ENCODE data around the gene NBEAL2. TPM values are rescaled to one million over a fixed set of nuclear protein-coding genes. Genes with fewer than 3 reads are reported as not detected.

NBEAL2 gene
- total RNA-seq, 2 donors from 2014 or later, result 26.0 to 33.1 TPM

DNA sequence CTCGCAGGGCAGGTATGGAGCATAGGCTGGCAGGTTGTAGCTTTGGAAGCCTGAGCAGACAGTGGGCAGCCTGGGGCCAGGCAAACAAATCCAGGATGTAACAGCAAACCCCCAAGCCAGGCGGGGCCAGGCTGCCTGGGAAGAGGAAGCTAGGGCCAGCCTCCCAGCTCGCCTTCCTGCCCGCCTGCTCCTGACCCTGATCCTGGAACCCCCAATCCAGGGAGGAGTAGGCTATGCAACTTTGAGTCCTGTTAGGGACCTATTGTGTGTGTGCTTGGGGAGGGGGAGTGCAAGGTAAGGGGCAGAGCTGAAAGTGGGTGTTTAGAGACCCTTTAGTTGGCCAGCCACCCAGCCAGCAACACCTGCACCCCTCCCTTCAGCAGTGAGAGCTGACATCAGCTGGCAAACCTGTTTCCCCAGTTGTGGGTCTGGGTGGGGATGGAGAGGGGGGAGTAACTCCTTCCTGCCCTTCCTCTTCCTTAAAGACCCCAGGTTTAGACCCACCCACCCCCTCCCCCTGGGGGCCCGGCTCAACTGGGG lies 2.5 kb downstream of the NBEAL2 start:
- DNase-seq (ENCODE audit: low spot score), result peak; percentile 80
- intact Hi-C loops (cut with DNase I), result no loop called here

DNA sequence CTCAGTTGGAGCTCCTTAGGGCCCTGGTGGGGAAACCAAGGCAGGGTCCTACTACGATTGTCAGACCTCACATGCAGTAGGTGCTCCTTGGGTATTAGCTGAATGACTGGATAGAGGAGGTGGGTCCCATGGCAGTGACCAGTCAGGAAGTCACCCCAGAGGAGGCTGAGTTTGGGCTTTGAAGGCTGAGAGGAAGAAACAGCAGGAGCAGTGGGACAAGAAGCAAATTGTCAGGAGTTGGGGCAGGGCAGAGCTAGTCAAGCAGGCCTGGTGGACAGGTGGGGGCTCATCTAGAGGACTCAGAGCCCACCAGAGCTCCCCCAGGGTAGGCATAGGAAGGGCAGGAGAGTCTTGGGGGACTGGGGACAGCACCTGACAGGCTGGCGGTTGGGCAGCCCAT lies 3.1 kb downstream of the NBEAL2 start:
- intact Hi-C loops (cut with DNase I), result no loop called here
- no peak for DNase-seq (ENCODE audit: low spot score)

DNA sequence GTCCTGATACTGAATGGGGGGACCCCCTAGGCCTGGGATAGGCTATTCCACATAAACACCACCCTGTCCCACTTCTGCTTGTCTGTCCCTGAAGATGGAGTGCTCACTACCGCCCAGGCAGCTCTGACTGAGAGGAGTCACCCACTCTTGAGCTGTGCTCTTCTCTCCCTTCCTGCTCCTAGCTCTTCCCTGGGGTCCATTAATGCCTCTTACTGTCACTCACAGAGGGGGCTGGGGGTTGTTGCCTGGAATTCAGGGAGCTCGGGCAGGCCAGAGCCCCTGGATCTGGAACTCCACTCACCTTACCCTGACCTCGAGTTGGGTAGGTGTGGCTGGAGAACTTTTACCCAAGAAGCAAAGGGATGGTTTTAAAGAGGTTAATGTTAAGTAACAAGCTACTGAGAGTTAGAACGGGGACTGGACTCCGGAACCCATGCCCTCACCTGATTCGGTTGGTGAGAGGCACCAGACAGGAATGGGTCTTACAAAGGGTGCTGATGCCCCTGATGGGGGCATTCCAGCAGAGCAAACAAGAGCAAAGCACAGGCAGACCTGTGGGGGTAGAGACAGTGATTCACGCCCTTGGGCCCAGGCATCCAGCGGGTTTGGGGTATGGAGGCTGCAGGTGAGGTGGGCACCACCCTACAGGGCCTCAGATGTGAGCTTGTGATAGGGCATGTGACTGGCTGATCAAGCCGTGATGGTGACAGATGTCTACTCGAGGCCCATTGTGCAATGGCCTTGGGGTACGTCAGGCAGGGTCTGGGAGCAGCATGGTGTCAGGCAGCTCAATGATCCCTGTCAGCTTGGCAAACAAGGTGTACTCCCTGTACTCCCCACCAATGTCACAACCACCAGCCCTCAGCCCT lies 5.4 kb downstream of the NBEAL2 start:
- peak; percentile 69 for DNase-seq (ENCODE audit: low spot score)
- intact Hi-C loops (cut with DNase I), result no loop called here

DNA sequence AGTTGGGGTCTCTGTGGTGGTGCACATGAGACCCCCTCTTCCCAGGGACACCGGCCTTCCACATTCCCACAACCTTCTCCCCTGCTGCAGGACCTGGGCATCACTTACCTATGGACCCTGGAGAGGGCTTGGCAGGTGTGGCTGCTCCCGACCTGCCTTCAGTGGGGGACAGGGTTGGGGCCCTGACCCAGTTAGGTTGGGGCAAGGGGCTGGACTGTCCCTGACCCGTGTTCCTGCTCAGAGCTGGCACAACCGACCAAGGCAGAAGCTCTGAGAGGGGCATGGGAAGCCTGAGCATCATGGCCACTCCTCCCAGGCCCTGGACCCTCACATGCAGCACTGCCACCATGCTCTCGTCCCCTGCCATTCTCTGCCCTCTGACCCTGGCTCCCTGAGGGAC lies 6.1 kb downstream of the NBEAL2 start:
- intact Hi-C loops (cut with DNase I), result no loop called here
- peak; percentile 77 for DNase-seq (ENCODE audit: low spot score)

DNA sequence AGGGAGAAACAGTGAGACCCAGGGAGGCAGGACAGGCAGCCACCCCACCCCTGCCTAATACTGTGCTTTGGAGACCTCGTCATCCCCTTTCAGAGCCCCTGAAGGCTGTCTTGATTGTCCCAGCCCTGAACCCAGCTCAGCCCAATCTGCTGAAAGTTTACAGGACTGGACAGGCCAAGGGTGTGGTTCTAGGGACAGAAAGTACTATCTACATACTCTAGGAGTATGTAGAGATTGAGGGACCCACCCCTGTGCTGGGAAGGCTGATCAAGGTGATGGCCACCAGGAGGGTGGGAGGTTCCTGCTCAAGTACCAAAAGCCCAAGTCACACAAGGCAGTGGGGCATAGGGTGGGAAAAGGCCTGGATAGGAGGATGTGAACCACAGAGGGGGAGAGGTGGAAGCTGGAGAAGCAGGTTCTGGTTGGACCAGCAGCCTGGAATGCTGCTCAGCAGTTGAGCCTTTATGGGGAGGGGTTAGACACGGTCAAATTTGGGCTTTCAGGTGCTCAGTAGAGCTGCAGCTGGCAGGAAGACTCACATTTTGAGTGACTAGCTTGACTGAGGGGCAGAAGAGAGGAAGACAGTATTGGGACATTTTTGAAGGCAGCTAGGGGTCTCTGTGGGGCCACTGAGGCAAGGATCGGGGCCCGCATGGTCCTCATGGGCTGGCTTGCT lies 6.7 kb downstream of the NBEAL2 start:
- intact Hi-C loops (cut with DNase I), result no loop called here

DNA sequence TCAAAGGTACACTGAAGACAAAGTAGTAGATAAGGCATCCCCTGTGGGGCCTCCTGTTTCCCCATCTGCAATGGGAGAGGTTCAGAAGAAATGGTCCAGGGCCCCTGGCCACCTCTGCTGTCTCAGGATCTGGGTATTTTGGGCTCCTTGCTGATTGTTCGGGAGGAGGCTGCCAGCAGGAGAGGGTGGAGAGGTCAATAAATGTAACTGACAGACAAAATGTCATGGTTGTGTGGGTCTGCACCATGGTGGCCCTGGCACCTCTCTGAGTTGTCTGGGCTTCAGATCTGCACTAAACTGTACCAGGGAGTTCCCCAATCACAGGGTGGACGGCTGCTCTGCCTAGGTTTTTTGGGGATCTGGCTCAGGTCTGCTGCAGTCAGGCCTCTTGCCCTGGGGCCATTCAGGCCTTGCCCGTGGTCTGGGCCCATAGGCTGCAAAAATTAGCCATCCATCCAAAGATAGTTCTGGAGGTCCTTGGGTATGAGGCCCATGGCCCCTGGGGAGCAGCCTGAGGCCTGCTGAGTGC lies 7.4 kb downstream of the NBEAL2 start:
- DNase-seq (ENCODE audit: low spot score), result no peak
- intact Hi-C loops (cut with DNase I), result no loop called here

More for the DNA sequence above, 6.7 kb downstream of the NBEAL2 start:
- peak; percentile 30 for DNase-seq (ENCODE audit: low spot score)

DNA sequence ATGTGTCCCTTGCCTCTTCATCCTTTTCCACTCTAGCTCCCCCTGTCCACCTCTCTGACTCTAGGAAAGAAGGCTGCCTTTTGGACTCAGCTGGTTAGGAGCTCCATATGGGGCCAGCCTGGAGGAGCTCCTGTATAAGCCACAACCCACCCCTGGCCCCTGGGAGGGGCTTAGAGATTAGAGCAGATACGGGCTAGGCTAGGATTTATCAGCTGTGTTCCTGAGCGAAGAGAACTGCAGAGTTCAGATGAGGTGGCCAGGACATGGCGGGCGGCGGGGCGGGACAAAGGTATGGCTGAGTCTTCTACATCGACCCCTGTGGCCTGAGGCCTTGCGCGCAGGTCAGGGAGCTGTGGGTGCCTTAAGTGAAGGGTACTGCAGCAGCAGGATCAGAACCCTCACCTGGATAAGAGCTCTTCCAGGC lies 7.9 kb downstream of the NBEAL2 start:
- intact Hi-C loops (cut with DNase I), result no loop called here
- no peak for DNase-seq (ENCODE audit: low spot score)

DNA sequence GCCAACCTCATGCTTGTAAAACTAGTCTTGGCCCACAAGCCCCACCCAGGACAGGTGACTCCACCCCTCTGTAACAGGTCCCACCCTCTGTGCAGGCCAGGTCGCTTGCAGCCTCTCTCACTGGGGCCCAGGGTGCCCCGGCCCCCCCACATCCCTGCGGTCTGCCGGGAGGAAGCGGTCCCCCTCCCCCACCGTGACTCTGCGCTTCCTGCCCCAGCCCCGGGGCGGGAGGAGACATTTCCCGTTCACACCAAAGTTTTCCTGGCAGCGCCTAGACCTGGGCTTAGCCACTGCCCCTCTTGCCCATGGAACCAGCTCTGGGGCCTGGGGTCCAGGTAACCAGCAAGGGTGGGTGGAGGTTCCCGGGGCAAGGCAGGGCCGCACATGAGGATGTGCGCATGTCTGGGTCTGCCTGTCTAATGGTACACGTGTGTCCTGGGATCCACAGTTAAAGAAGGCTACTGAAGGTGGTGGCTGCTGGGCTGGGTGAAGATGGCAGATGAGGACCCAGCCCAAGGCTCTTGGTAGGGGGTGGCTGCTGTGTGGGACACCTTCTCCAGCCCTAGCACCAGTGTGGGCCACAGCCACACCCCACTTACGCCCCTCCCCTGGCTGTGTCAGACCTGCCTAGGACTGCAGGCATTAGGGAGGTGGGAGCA lies 8.4 kb downstream of the NBEAL2 start:
- peak; percentile 93 for DNase-seq (ENCODE audit: low spot score)
- intact Hi-C loops (cut with DNase I), result no loop called here

DNA sequence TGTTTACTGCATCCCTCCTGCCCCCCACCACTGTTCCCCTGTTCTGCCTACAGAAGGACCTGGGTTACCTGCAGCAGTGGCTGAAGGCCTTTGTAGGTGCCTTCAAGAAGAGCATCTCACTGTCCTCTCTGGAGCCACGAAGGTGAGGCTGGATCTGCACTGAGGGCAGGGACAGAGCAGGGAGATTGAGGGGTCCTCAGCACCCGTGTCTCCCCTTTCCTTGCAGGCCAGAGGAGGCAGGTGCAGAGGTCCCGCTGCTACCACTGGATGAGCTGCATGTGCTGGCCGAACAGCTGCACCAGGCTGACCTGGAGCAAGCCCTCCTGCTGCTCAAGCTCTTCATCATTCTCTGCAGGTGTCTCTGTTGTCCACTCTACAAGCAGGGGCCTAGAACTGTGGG lies 9.2 kb downstream of the NBEAL2 start:
- DNase-seq (ENCODE audit: low spot score), result no peak
- intact Hi-C loops (cut with DNase I), result no loop called here

DNA sequence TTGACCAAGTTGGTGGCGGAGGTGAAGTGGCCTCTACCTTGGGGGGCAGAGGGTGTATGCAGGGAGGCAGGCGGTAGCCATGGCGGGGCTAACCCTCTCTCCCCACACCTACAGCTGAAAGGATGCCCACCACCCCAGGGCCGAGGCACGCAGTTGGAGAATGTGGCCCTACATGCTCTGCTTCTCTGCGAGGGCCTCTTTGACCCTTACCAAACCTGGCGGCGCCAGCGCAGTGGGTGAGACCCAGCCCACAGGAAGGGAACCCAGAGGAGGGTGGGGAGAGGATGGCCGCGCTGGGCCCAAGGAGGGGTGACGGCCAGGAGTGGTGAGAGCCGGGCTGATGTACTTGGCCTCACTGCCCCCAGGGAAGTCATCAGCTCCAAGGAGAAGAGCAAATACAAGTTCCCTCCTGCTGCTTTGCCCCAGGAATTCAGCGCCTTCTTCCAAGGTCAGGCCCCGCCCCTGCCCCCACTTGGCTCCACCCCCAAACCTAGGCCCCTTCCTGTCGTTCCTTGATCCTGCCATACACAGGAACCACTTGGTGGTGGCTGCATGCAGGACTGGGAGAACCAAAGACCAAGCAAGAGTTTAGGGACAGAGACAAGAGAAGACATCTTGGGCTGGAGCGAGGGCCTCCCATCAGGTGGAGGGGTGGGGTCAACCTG lies 9.8 kb downstream of the NBEAL2 start:
- intact Hi-C loops (cut with DNase I), result no loop called here
- DNase-seq (ENCODE audit: low spot score), result no peak

DNA sequence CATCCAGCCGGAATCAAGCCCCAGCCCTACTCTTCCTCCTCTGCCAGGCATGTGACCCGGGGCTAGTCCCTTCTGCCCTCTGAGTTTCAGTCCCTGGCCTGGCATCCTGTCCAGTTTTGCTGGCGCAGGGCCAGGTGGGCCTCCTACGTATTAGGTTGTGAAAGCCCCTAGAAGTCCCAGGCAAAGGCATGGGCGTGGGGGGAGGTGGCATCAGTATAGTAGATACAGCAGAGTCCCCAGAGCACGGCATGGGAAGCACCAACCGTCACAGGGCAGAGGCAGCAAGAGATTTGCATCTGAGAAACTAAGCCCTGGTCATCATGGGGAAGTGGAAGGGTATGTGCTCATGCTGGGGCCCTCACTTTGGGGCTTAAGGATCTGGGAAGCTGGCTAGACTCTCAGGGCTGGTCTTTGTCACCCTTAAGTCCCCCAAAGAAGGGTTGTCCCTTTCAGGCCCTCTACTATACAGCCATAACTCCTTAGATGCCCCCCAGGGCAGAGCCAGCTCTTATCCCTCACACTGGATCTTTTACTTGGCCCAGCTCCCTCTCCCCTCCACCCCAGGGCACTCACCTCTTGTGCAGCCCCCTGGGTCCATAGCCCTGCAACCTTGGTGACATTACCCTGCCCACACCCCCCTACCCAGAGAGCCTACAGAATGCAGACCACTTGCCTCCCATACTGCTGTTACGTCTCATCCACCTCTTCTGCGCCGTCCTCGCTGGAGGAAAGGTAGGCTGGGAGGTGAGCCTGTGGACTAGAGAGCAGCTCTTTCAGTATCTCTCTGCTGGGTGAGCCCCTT lies 11.3 kb downstream of the NBEAL2 start:
- DNase-seq (ENCODE audit: low spot score), result no peak
- intact Hi-C loops (cut with DNase I), result loop anchor here in 1 of 2 donors (10.0 kb wide), 1 partner anchor 276 kb away; the partner anchor contains the start of gene PRSS50

DNA sequence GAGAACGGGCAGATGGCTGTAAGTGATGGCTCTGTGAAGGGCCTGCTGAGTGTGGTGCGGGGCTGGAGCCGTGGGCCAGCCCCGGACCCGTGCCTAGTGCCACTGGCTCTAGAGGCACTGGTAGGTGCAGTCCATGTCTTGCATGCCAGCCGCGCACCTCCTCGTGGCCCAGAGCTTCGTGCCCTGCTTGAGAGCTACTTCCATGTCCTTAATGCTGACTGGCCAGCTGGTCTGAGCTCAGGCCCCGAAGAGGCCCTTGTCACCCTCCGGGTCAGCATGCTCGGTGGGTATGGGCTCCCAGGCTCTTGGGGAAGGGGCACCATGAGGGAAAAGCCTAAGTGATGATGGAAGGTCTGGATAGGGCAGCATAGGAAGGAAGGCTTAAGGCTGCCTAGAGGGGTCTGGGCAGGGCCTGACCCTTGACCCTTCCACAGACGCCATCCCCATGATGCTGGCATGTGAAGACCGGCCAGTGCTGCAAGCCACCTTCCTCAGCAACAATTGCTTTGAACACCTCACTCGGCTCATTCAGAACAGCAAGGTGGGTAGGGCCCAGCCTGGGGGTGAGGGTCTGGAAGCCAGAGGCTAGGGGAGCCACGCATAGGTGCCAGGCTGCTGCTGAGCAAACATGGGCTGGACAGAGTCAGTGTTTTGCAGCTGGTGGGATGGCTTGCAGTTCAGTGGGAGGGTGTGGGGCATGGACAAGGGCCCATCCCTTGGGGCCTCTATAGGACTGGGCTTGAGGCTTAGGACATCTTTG lies 12.1 kb downstream of the NBEAL2 start:
- intact Hi-C loops (cut with DNase I), result loop anchor here in 1 of 2 donors (10.0 kb wide), 1 partner anchor 277 kb away; the partner anchor contains the start of gene PRSS50
- no peak for DNase-seq (ENCODE audit: low spot score)

DNA sequence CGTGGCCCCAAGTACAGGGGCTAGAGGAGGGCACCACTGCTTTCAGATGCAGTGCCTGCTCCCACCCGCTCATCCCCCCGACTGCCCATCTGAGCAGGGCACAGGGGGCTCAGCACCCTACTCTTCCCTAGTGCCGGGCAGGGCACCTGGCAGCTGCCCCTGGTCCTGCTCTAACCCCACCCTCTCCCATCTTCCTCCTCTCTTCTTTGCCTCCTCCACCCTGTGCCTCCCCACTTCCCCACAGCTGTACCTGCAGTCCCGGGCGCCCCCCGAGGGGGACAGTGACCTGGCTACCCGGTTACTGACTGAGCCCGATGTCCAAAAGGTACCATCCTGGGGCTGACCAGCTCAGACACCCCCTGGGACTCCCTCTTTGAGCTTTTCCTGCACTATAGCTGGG lies 12.8 kb downstream of the NBEAL2 start:
- DNase-seq (ENCODE audit: low spot score), result no peak
- intact Hi-C loops (cut with DNase I), result loop anchor here in 1 of 2 donors (10.0 kb wide), 1 partner anchor 277 kb away; the partner anchor contains the start of gene PRSS50

DNA sequence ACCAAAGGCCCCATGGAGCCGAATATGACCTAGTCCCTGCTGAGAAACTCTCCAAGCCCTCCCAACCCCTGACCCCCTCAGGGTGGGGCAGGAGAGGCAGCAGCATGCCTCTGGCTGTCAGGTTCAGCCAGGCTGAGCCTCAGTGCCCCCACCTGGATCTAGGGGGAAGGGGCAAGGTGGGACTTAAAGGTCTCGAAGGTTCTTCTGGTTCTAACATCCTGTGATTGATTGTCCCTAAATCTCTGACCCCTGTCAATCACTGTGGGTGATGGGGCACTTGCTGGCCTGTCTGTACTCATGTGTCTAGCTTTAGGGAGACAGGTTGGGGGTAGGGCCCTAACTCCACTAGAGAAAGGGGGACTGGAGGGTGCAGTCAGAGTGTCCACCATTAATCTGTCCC lies 13.8 kb downstream of the NBEAL2 start:
- DNase-seq (ENCODE audit: low spot score), result no peak
- intact Hi-C loops (cut with DNase I), result loop anchor here in 1 of 2 donors (10.0 kb wide), 1 partner anchor 278 kb away; the partner anchor contains the start of gene PRSS50

DNA sequence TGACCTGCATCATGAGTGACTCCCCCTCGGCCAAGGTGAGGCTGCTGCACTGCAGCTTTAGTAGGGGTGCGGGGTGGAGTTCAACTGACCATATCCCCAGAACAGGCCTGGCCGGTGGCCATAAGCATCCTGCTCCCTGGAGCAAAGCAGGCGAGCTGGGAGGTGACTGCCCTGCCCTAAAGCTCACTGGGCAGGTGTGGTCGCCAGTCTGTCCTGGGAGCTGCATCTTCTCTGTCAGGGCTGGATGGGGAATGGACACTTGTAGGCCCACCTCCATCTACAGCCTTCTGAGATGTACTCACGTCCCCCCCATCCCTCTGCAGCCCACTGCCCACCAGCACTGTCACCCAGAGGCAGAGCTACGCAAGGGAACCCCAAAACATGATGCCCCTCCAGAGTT lies 14.5 kb downstream of the NBEAL2 start:
- intact Hi-C loops (cut with DNase I), result loop anchor here in 1 of 2 donors (10.0 kb wide), 1 partner anchor 279 kb away; the partner anchor contains the start of gene PRSS50
- DNase-seq (ENCODE audit: low spot score), result no peak

DNA sequence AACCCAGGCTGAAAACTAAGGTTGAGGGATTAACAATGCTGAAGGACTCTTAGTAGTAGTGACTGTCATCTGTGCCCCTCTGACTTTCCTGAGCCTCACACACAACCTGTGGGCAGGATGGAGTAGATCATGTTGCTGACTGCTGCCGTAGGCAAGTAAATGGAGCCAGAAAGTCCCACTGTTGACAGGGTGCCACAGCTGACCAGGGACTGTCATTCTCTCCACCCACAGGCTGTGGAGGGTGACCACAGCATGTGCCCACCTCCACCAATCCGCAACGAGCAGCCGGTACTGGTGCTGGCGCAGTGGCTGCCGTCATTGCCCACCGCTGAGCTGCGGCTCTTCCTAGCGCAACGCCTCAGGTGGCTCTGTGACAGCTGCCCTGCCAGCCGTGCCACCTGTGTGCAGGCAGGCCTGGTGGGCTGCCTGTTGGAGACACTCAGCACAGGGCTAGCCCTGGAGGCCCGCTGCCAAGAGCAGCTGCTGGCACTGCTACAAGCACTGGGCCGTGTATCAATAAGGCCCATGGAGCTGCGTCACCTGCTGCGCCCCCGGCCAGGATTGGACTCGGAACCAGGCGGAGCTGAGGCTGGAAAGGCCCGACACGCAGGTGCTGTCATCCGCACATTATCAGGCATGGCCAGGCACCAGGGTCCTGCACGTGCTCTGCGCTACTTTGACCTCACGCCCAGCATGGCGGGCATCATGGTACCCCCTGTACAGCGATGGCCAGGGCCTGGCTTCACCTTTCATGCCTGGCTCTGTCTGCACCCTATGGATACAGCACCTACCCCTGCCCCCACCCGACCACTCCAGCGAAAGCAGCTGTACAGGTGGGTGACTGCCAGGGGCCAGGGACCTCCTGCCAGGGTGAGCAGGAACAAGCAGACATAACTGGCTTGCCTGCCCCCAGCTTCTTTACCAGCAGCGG lies 15.6 kb downstream of the NBEAL2 start:
- no peak for DNase-seq (ENCODE audit: low spot score)
- intact Hi-C loops (cut with DNase I), result loop anchor here in 1 of 2 donors (5.0 to 10.0 kb wide), 2 partner anchors 73 to 280 kb away; partner anchors contain the start of gene PRSS50
